SK-N-SH treated with all-trans-retinoic acid at 6 μM for 48 hours (cell line): ENCODE data around the gene C13orf46.

Experiments
- ARNTL ChIP-seq: fragments of 450-650 bp; formaldehyde crosslinking; IDR thresholded peaks from 2 replicates; pipeline ENCODE4 v1.5.0; 2020; ENCODE audit warnings: low read depth, mild to moderate bottlenecking, moderate library complexity, borderline replicate concordance
- CSDC2 ChIP-seq: fragments of 250-450 bp; sonication (Bioruptor Pico); IDR thresholded peaks from 2 replicates; pipeline ENCODE4 v1.5.0; 2020; ENCODE audit warnings: mild to moderate bottlenecking, moderate library complexity
- ISL1 ChIP-seq: fragments of 250-450 bp; sonication (Bioruptor Pico); IDR thresholded peaks from 2 replicates; pipeline ENCODE4 v2.1.2; 2022; ENCODE audit warnings: mild to moderate bottlenecking, moderate library complexity
- ZNF8 ChIP-seq: fragments of 450-650 bp; formaldehyde crosslinking; IDR thresholded peaks from 2 replicates; pipeline ENCODE4 v1.5.0; 2020; ENCODE audit warnings: mild to moderate bottlenecking, moderate library complexity
- TF ChIP-seq, protein P1 (sequence below): fragments of 250-450 bp; sonication (Bioruptor Pico); IDR thresholded peaks from 2 replicates; pipeline ENCODE4 v1.5.0; 2020; ENCODE audit warnings: mild to moderate bottlenecking, moderate library complexity
- TF ChIP-seq, protein P2 (sequence below): fragments of 250-450 bp; sonication (Bioruptor Pico); IDR thresholded peaks from 2 replicates; pipeline ENCODE4 v1.8.0; 2020; ENCODE audit warnings: mild to moderate bottlenecking, moderate library complexity, borderline replicate concordance

DNA sequence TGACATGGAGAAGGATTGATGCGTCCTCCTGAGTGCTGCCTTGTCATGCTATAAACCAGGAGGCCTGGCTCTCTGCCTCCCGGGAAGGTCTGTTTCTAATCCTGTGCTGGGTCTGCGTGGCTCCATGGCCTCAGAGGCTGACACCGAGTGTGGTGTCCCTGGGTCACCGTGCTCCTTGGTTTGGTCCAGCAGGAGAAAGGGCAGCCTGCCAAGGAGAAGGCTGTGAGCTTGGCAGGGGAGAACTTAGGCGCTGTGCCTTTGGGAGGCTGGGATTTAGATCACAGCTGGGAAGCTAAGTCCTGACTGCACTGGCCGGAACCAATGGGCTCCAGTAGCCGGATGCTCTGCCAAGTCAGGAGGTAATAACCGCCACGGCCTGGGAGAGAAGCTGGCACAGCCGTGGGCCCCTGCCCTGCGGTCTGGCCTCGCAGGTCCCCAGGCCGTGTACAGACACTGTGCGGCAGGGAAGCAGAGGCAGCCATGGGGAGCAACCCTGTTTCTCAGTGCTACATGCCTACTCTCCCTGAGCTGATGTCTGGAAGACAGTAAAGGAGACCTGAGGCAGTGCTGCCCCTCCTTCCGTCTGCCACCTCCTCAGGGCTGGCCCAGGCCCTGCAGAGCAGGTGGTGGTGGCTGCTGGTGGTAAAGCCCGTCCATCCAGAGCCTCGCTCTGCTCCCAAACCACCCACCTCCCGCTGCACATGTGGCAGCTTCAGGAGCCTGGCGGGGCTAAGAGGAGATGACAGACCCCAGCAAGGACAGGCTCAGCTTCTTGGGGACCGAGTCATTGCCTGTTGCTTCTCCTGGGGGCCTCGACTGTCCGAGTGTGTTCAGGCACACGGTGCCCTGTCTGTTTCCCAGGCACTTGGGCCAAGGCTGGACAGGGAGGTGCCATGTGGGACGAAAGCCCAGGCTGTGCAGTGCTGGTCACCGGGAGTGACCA, 44.9 kb downstream of the C13orf46 start:
- TF ChIP-seq CSDC2 (CRISPR knock-in tag) (no peak), ARNTL (CRISPR knock-in tag) (no peak), ZNF8 (no peak), ISL1 (CRISPR knock-in tag) (no peak)
- TF ChIP-seq, protein P1, sequence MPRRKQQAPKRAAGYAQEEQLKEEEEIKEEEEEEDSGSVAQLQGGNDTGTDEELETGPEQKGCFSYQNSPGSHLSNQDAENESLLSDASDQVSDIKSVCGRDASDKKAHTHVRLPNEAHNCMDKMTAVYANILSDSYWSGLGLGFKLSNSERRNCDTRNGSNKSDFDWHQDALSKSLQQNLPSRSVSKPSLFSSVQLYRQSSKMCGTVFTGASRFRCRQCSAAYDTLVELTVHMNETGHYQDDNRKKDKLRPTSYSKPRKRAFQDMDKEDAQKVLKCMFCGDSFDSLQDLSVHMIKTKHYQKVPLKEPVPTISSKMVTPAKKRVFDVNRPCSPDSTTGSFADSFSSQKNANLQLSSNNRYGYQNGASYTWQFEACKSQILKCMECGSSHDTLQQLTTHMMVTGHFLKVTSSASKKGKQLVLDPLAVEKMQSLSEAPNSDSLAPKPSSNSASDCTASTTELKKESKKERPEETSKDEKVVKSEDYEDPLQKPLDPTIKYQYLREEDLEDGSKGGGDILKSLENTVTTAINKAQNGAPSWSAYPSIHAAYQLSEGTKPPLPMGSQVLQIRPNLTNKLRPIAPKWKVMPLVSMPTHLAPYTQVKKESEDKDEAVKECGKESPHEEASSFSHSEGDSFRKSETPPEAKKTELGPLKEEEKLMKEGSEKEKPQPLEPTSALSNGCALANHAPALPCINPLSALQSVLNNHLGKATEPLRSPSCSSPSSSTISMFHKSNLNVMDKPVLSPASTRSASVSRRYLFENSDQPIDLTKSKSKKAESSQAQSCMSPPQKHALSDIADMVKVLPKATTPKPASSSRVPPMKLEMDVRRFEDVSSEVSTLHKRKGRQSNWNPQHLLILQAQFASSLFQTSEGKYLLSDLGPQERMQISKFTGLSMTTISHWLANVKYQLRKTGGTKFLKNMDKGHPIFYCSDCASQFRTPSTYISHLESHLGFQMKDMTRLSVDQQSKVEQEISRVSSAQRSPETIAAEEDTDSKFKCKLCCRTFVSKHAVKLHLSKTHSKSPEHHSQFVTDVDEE = no peak
- TF ChIP-seq, protein P2, sequence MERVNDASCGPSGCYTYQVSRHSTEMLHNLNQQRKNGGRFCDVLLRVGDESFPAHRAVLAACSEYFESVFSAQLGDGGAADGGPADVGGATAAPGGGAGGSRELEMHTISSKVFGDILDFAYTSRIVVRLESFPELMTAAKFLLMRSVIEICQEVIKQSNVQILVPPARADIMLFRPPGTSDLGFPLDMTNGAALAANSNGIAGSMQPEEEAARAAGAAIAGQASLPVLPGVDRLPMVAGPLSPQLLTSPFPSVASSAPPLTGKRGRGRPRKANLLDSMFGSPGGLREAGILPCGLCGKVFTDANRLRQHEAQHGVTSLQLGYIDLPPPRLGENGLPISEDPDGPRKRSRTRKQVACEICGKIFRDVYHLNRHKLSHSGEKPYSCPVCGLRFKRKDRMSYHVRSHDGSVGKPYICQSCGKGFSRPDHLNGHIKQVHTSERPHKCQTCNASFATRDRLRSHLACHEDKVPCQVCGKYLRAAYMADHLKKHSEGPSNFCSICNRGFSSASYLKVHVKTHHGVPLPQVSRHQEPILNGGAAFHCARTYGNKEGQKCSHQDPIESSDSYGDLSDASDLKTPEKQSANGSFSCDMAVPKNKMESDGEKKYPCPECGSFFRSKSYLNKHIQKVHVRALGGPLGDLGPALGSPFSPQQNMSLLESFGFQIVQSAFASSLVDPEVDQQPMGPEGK = no peak
